Fibroblast of the aortic adventitia (primary cell): ENCODE measurements around the gene PKP2. TPM values are rescaled to one million over a fixed set of nuclear protein-coding genes. Genes with fewer than 3 reads are reported as not detected.

ENCODE experiments used
- DNase-seq: peaks from one replicate; pipeline ENCODE4 v3.0.0-alpha.2; 2010; ENCODE audit warnings: low read depth
- H3K4me3 ChIP-seq: 2 replicates; pipeline ENCODE4 v1.5.1; 2011; ENCODE audit warnings: low read depth, mild to moderate bottlenecking, control low read depth, low read length, moderate library complexity
- CTCF ChIP-seq: IDR thresholded peaks from 2 replicates; pipeline ENCODE4 v1.5.1; 2011; ENCODE audit warnings: mild to moderate bottlenecking, low read length, control low read depth, inconsistent platforms; ENCODE audit not compliant: insufficient read depth
- total RNA-seq: library from RNA; depleted of rRNA; stranded (reverse); fragments of >200 nt; gene quantifications from 2 replicates; pipeline ENCODE4 v1.2.3, GENCODE V29; 2012; ENCODE audit warnings: low replicate concordance

The PKP2 gene
- total RNA-seq, 1 donor = 0.45 TPM

DNA sequence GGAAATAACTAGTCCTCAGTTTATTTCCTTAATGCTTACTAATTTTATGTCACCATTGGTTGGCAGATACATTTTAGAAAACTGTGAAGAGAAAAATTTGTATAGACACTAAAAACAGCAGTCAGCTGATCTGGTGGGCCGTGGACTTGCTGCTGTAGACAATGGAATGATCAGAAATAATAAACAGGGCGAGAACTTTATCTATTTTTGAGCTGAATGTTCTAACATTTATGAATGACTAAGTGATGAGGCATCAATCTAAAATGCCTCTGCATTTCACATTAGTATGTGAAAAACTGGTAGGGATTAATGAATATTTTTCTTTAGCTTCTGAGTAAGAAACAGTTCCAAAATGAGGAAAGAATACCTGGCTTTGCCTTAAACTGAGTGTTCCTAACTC, 24.8 kb upstream of the PKP2 start:
- H3K4me3 ChIP-seq = no peak overlapping the region
- DNase-seq = peak; percentile 6
- TF ChIP-seq CTCF = no peak

- DNase-seq = no peak
- no peak overlapping the region for H3K4me3 ChIP-seq
- TF ChIP-seq CTCF = no peak
Observed at GRCh38 chr12:32920506-32921085, 24.0 kb upstream of the PKP2 start.

GRCh38 chr12:32918890-32919801, 22.6 kb upstream of the PKP2 start:
- peak; percentile 66 for DNase-seq
- peak; percentile 44 for TF ChIP-seq CTCF
- H3K4me3 ChIP-seq = no peak overlapping the region

DNA sequence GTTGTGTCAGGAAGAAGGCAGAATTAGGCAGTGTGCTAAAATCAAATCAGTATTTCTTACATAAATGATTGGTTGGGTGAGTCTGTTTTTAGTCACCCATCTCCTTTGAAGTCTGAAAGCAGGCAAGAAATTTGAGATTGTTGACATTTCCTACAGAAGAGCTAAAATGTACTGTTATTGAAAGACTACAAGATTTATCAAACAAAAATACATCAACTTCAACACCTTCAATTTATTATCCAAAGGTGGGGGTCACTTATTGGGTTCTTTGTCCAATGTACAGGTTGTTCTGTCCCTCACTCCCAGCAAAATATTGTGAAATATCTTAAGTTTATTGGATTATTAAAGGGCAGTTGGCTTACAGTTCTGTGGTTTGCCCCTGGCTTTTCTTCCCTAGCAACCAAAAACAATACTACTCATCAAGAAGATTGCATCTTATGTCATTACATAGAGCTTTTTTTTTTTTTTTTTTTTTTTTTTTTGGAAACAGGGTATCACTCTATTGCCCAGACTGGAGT, 20.6 kb upstream of the PKP2 start:
- no peak for TF ChIP-seq CTCF
- DNase-seq = peak; percentile 37

GRCh38 chr12:32907898-32908476, 11.4 kb upstream of the PKP2 start:
- TF ChIP-seq CTCF = no peak
- no peak overlapping the region for H3K4me3 ChIP-seq
- DNase-seq = no peak

More for the DNA sequence above, 20.6 kb upstream of the PKP2 start:
- H3K4me3 ChIP-seq = no peak overlapping the region

DNA sequence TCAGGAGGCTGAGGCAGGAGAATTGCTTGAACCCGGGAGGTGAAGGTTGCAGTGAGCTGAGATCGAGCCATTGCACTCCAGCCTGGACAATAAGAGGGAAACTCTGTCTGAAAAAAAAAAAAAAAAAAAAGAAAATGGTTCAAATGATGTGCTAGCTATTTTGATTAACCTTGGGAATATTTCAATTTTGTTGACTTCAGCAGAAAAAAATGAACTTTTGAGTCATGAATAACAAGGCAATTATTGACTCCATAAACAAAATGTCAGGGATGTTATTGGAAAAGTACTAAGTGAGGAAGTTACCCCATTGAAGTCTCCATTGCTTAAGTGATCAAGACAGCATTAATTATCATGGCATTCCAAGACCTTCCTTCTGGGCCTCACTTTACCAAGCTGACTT, 10.6 kb upstream of the PKP2 start:
- DNase-seq = no peak
- TF ChIP-seq CTCF = no peak
- no peak overlapping the region for H3K4me3 ChIP-seq
